Spleen (tissue), 7 donors: Measurements from ENCODE around the gene MAP2.

Experiments
- CTCF ChIP-seq, 11 experiments: fragments of 200-600 bp in 7 of 11; fragments of 450-650 bp in 4 of 11; sonication (generic) in 4 of 11; IDR thresholded peaks in 8 of 11; conservative IDR thresholded peaks in 3 of 11; 1 replicate in 7 of 11; 2 replicates in 4 of 11; pipeline versions ENCODE4 v1.4.0 to v1.8.0; 2016 to 2021; ENCODE audit warnings: antibody characterized with exemption in 11 of 11, inconsistent platforms in 4 of 11, mild to moderate bottlenecking in 1 of 11
- POLR2AphosphoS5 ChIP-seq, 3 donors: sonication (generic); formaldehyde crosslinking; IDR thresholded peaks; one replicate each; pipeline ENCODE4 v1.5.1; 2017; ENCODE audit warnings: antibody characterized with exemption in 3 of 3
- donor health status: DM: no; HTN: no; CAD: no; lungs with moderate emphysema.
- donor health status: DM: no; HTN: no; CAD: no.
- donor health status: DM: no; HTN: no; CAD: no.

- TF ChIP-seq CTCF (IDR thresholded peaks at IDR 0.05 in 8 of 11, conservative IDR thresholded peaks at IDR 0.05 in 3 of 11) (no peak), POLR2AphosphoS5 (IDR thresholded peaks at IDR 0.05) (no peak)
These were observed 221.0 kb downstream of the MAP2 start for GRCh38 chr2:209644842-209645241.
